Stimulated activated naive B cell treated with anti-CD40 and anti-IgM and Interleukin-4, amounts not matched to agents 10 μg/mL and 1 μg/mL and 100 μg/mL, for 72 hours (primary cell): ENCODE measurements around the gene NOTCH4.
A peak's percentile ranks its signal among the peaks of the same experiment; 100 is the strongest.
"Not testable (repeated sequence)": the region's sequence is repeated elsewhere in the genome, so short reads cannot be mapped to it uniquely, and the experiment has no call there.

Experiments
- ATAC-seq, 2 donors: fragments of 150-1000 bp; cut with Tn5 transposase; replicated peaks; 2 replicates each; pipeline ENCODE4 v1.10.0; 2021; ENCODE audit warnings: moderate library complexity in 1 of 2
- DNase-seq: peaks from one replicate; pipeline ENCODE4 v3.0.0; 2021
- H3K27ac Mint-ChIP-seq: one replicate; pipeline ENCODE4 v1.8.0; 2022; ENCODE audit warnings: mild to moderate bottlenecking, mixed read lengths
- H3K27me3 Mint-ChIP-seq, 2 donors: one replicate each; pipeline ENCODE4 v1.8.0; 2022; ENCODE audit warnings: mixed read lengths in 2 of 2
- H3K36me3 Mint-ChIP-seq, 2 donors: one replicate each; pipeline ENCODE4 v1.8.0; 2022; ENCODE audit warnings: mixed read lengths in 2 of 2, mild to moderate bottlenecking in 1 of 2
- H3K4me1 Mint-ChIP-seq, 2 donors: one replicate each; pipeline ENCODE4 v1.8.0; 2022; ENCODE audit warnings: mixed read lengths in 2 of 2, mild to moderate bottlenecking in 1 of 2
- H3K4me3 Mint-ChIP-seq, 2 donors: one replicate each; pipeline ENCODE4 v1.8.0; 2022; ENCODE audit warnings: mild to moderate bottlenecking in 2 of 2, mixed read lengths in 2 of 2, moderate library complexity in 1 of 2
- H3K9me3 Mint-ChIP-seq, 2 donors: one replicate each; pipeline ENCODE4 v1.8.0; 2022; ENCODE audit warnings: mixed read lengths in 2 of 2, mild to moderate bottlenecking in 1 of 2

Gene NOTCH4

GRCh38 chr6:32186151-32186840 is 37.6 kb downstream of the NOTCH4 start:
- peaks cover 50 to 61% of the 10 kb centered on the region in 2 donors for H3K36me3 Mint-ChIP-seq
- peaks cover 41 to 69% of the 10 kb centered on the region in 2 donors for H3K4me1 Mint-ChIP-seq
- not testable (repeated sequence) for H3K27me3 Mint-ChIP-seq, DNase-seq, ATAC-seq, H3K9me3 Mint-ChIP-seq
- H3K27ac Mint-ChIP-seq: peak overlapping the region; percentile 82
- H3K4me3 Mint-ChIP-seq: peak overlapping the region; percentile 5 to 23

GRCh38 chr6:32185681-32186131 is 38.2 kb downstream of the NOTCH4 start:
- not testable (repeated sequence) for H3K27me3 Mint-ChIP-seq, DNase-seq, H3K9me3 Mint-ChIP-seq, ATAC-seq
- H3K4me1 Mint-ChIP-seq: peaks cover 42 to 68% of the 10 kb centered on the region in 2 donors
- peaks cover 52 to 63% of the 10 kb centered on the region in 2 donors for H3K36me3 Mint-ChIP-seq
- peak overlapping the region; percentile 44 for H3K27ac Mint-ChIP-seq
- H3K4me3 Mint-ChIP-seq: peak overlapping the region in 1 of 2 donors; percentile 23

GRCh38 chr6:32184084-32184640 is 39.7 kb downstream of the NOTCH4 start, which contains the start of gene AGER:
Gene AGER (minus strand): TSS chr6:32184253. CDS start chr6:32184222, 31 bp downstream.
- ATAC-seq (no peak), DNase-seq (no peak)
- no peaks in the 10 kb centered on the region for H3K9me3 Mint-ChIP-seq
- H3K4me1 Mint-ChIP-seq: peaks cover 53 to 75% of the 10 kb centered on the region in 2 donors
- H3K27ac Mint-ChIP-seq: peak within 1 kb of the TSS; percentile 20
- peaks cover 61 to 67% of the 10 kb centered on the region in 2 donors for H3K36me3 Mint-ChIP-seq
- no peak within 1 kb of the TSS for H3K4me3 Mint-ChIP-seq
- no peaks in the 10 kb centered on the region for H3K27me3 Mint-ChIP-seq

GRCh38 chr6:32183483-32184083 is 40.3 kb downstream of the NOTCH4 start:
- Mint-ChIP-seq H3K9me3 (no peaks in the 10 kb centered on the region), H3K36me3 (peaks cover 61 to 67% of the 10 kb centered on the region in 2 donors), H3K27me3 (no peaks in the 10 kb centered on the region), H3K4me1 (peaks cover 53 to 75% of the 10 kb centered on the region in 2 donors), H3K4me3 (no peak overlapping the region), H3K27ac (peak overlapping the region; percentile 20)
- ATAC-seq (no peak), DNase-seq (no peak)

- peaks cover 61 to 65% of the 10 kb centered on the region in 2 donors for H3K36me3 Mint-ChIP-seq
- H3K27me3 Mint-ChIP-seq: no peaks in the 10 kb centered on the region
- peak overlapping the region; percentile 20 for H3K27ac Mint-ChIP-seq
- H3K9me3 Mint-ChIP-seq: no peaks in the 10 kb centered on the region
- no peak for DNase-seq
- H3K4me3 Mint-ChIP-seq: no peak overlapping the region
- no peak for ATAC-seq
- H3K4me1 Mint-ChIP-seq: peaks cover 51 to 74% of the 10 kb centered on the region in 2 donors
Measured at GRCh38 chr6:32183030-32183429, 40.8 kb downstream of the NOTCH4 start.

GRCh38 chr6:32182555-32182981 is 41.3 kb downstream of the NOTCH4 start:
- no peaks in the 10 kb centered on the region for H3K27me3 Mint-ChIP-seq

GRCh38 chr6:32181915-32182529 is 41.8 kb downstream of the NOTCH4 start:
- H3K4me3 Mint-ChIP-seq: no peak overlapping the region
- peaks cover 46 to 71% of the 10 kb centered on the region in 2 donors for H3K4me1 Mint-ChIP-seq
- H3K9me3 Mint-ChIP-seq: no peaks in the 10 kb centered on the region
- no peaks in the 10 kb centered on the region for H3K27me3 Mint-ChIP-seq
- H3K27ac Mint-ChIP-seq: peak overlapping the region; percentile 86
- peaks cover 54 to 57% of the 10 kb centered on the region in 2 donors for H3K36me3 Mint-ChIP-seq
- DNase-seq (no peak), ATAC-seq (no peak)

More at GRCh38 chr6:32182555-32182981, 41.3 kb downstream of the NOTCH4 start:
- DNase-seq (no peak), ATAC-seq (no peak)
- Mint-ChIP-seq H3K27ac (peak overlapping the region; percentile 86), H3K4me3 (no peak overlapping the region), H3K9me3 (no peaks in the 10 kb centered on the region), H3K4me1 (peaks cover 49 to 71% of the 10 kb centered on the region in 2 donors), H3K36me3 (peaks cover 60 to 62% of the 10 kb centered on the region in 2 donors)

GRCh38 chr6:32181148-32181702 is 42.6 kb downstream of the NOTCH4 start:
- DNase-seq (no peak), ATAC-seq (no peak)
- H3K4me3 Mint-ChIP-seq: no peak overlapping the region
- peaks cover 46 to 71% of the 10 kb centered on the region in 2 donors for H3K4me1 Mint-ChIP-seq
- H3K36me3 Mint-ChIP-seq: peaks cover 48 to 49% of the 10 kb centered on the region in 2 donors
- no peak overlapping the region for H3K27ac Mint-ChIP-seq
- H3K9me3 Mint-ChIP-seq: peaks cover 0 to 2% of the 10 kb centered on the region in 2 donors
- H3K27me3 Mint-ChIP-seq: no peaks in the 10 kb centered on the region

- ATAC-seq (no peak), DNase-seq (no peak)
- peaks cover 43 to 66% of the 10 kb centered on the region in 2 donors for H3K4me1 Mint-ChIP-seq
- peak overlapping the region; percentile 83 to 91 for H3K4me3 Mint-ChIP-seq
- H3K9me3 Mint-ChIP-seq: peaks cover 0 to 2% of the 10 kb centered on the region in 2 donors
- H3K27ac Mint-ChIP-seq: peak overlapping the region; percentile 98
- H3K27me3 Mint-ChIP-seq: no peaks in the 10 kb centered on the region
- peaks cover 40% of the 10 kb centered on the region in 2 donors for H3K36me3 Mint-ChIP-seq
Measured at GRCh38 chr6:32179766-32180405, 44.0 kb downstream of the NOTCH4 start.

- Mint-ChIP-seq H3K9me3 (peaks cover 0 to 2% of the 10 kb centered on the region in 2 donors), H3K27ac (peak overlapping the region; percentile 98), H3K27me3 (no peaks in the 10 kb centered on the region), H3K4me3 (peak overlapping the region; percentile 83 to 91), H3K4me1 (peaks cover 47 to 68% of the 10 kb centered on the region in 2 donors), H3K36me3 (peaks cover 39 to 41% of the 10 kb centered on the region in 2 donors)
- DNase-seq (no peak), ATAC-seq (peak; percentile 0)
Measured at GRCh38 chr6:32178547-32179440, 45.1 kb downstream of the NOTCH4 start.

- DNase-seq (peak; percentile 97), ATAC-seq (peak; percentile 86 to 88)
- peaks cover 0 to 2% of the 10 kb centered on the region in 2 donors for H3K9me3 Mint-ChIP-seq
- H3K4me3 Mint-ChIP-seq: peak within 1 kb of the TSS; percentile 83 to 91
- H3K4me1 Mint-ChIP-seq: peaks cover 53 to 70% of the 10 kb centered on the region in 2 donors
- no peaks in the 10 kb centered on the region for H3K27me3 Mint-ChIP-seq
- H3K36me3 Mint-ChIP-seq: peaks cover 35 to 40% of the 10 kb centered on the region in 2 donors
- peak within 1 kb of the TSS; percentile 98 for H3K27ac Mint-ChIP-seq
Measured at GRCh38 chr6:32177788-32178546, 45.9 kb downstream of the NOTCH4 start, which contains the start of gene RNF5. Gene RNF5 (plus strand): TSS chr6:32178405. CDS start chr6:32178512, 107 bp downstream.

GRCh38 chr6:32177183-32177787 is 46.6 kb downstream of the NOTCH4 start:
- H3K4me3 Mint-ChIP-seq: peak overlapping the region; percentile 83 to 91
- DNase-seq (no peak), ATAC-seq (peak in 1 of 2 donors; percentile 5)
- H3K9me3 Mint-ChIP-seq: peaks cover 0 to 2% of the 10 kb centered on the region in 2 donors
- H3K36me3 Mint-ChIP-seq: peaks cover 29 to 34% of the 10 kb centered on the region in 2 donors
- peak overlapping the region; percentile 98 for H3K27ac Mint-ChIP-seq
- H3K27me3 Mint-ChIP-seq: no peaks in the 10 kb centered on the region
- H3K4me1 Mint-ChIP-seq: peaks cover 54 to 67% of the 10 kb centered on the region in 2 donors
